HFFc6 (cell line): ENCODE data around the gene ACADS. TPM values are rescaled to one million over a fixed set of nuclear protein-coding genes. Genes with fewer than 3 reads are reported as not detected.

Experiments
- DNase-seq: peaks from one replicate; pipeline ENCODE4 v3.0.0-alpha.2; 2018
- H3K27ac Mint-ChIP-seq: 2 replicates; pipeline ENCODE4 v1.8.0; 2020; ENCODE audit warnings: mild to moderate bottlenecking, mixed read lengths
- H3K27me3 Mint-ChIP-seq: 2 replicates; pipeline ENCODE4 v1.8.0; 2021; ENCODE audit warnings: mild to moderate bottlenecking, moderate library complexity, mixed read lengths; ENCODE audit not compliant: insufficient read depth
- H3K36me3 Mint-ChIP-seq: 2 replicates; pipeline ENCODE4 v1.8.0; 2021; ENCODE audit warnings: low read depth, mixed read lengths
- H3K4me1 Mint-ChIP-seq: 2 replicates; pipeline ENCODE4 v1.8.0; 2020; ENCODE audit warnings: low read depth, mixed read lengths
- H3K4me3 Mint-ChIP-seq: 2 replicates; pipeline ENCODE4 v1.8.0; 2020; ENCODE audit warnings: mild to moderate bottlenecking, moderate library complexity, mixed read lengths
- H3K9me3 Mint-ChIP-seq: 2 replicates; pipeline ENCODE4 v1.8.0; 2020; ENCODE audit warnings: mild to moderate bottlenecking, mixed read lengths
- CTCF ChIP-seq: fragments of 200-600 bp; sonication (generic); IDR thresholded peaks from 2 replicates; pipeline ENCODE4 v1.5.0; 2021; ENCODE audit warnings: antibody characterized with exemption, mild to moderate bottlenecking
- total RNA-seq, 6 experiments: library from RNA; stranded (reverse); fragmentation: NEBNext Ultra II Directional; extraction: Animal tissue kit (Norgen Biotek cat#: 25700); gene quantifications; 2 replicates in 1 of 6; 3 replicates in 5 of 6; pipeline ENCODE4 v1.2.3, GENCODE V29; 2021

ACADS gene
- total RNA-seq, 6 experiments from 2014 or later: 0.99 to 2.4 (median 2.0) TPM

GRCh38 chr12:120719072-120719471 lies 6.6 kb upstream of the ACADS start:
- peaks cover 16% of the 10 kb centered on the region for H3K4me1 Mint-ChIP-seq
- H3K27ac Mint-ChIP-seq: no peak overlapping the region
- H3K27me3 Mint-ChIP-seq: no peaks in the 10 kb centered on the region
- H3K36me3 Mint-ChIP-seq: peaks cover 44% of the 10 kb centered on the region
- TF ChIP-seq CTCF: no peak
- no peaks in the 10 kb centered on the region for H3K9me3 Mint-ChIP-seq
- no peak overlapping the region for H3K4me3 Mint-ChIP-seq
- DNase-seq: no peak

- no peak overlapping the region for H3K4me3 Mint-ChIP-seq
- no peak for DNase-seq
- peaks cover 19% of the 10 kb centered on the region for H3K4me1 Mint-ChIP-seq
- 0 out of 2 replicates have a peak, but pooled peaks cover under 1% of the 10 kb centered on the region for H3K27me3 Mint-ChIP-seq
- no peak for TF ChIP-seq CTCF
- no peak overlapping the region for H3K27ac Mint-ChIP-seq
- H3K36me3 Mint-ChIP-seq: peaks cover 48% of the 10 kb centered on the region
- H3K9me3 Mint-ChIP-seq: no peaks in the 10 kb centered on the region
Observed at GRCh38 chr12:120719496-120720233, 6.0 kb upstream of the ACADS start.

GRCh38 chr12:120720234-120720986 lies 5.2 kb upstream of the ACADS start:
- TF ChIP-seq CTCF: no peak
- DNase-seq: peak; percentile 67
- Mint-ChIP-seq H3K27me3 (0 out of 2 replicates have a peak, but pooled peaks cover 2% of the 10 kb centered on the region), H3K27ac (peak overlapping the region; percentile 43), H3K4me3 (no peak overlapping the region), H3K9me3 (no peaks in the 10 kb centered on the region), H3K36me3 (peaks cover 55% of the 10 kb centered on the region), H3K4me1 (peaks cover 26% of the 10 kb centered on the region)

GRCh38 chr12:120720987-120721801 lies 4.4 kb upstream of the ACADS start:
- H3K4me1 Mint-ChIP-seq: peaks cover 26% of the 10 kb centered on the region
- H3K4me3 Mint-ChIP-seq: no peak overlapping the region
- peaks cover 54% of the 10 kb centered on the region for H3K36me3 Mint-ChIP-seq
- peaks cover 2% of the 10 kb centered on the region; the same call in 1 of the 2 replicates for H3K27me3 Mint-ChIP-seq
- peak overlapping the region; percentile 43; the same call in 1 of the 2 replicates for H3K27ac Mint-ChIP-seq
- TF ChIP-seq CTCF: no peak
- H3K9me3 Mint-ChIP-seq: no peaks in the 10 kb centered on the region
- no peak for DNase-seq

GRCh38 chr12:120721866-120722265 lies 3.8 kb upstream of the ACADS start:
- Mint-ChIP-seq H3K4me3 (no peak overlapping the region), H3K27ac (no peak overlapping the region), H3K36me3 (peaks cover 47% of the 10 kb centered on the region), H3K4me1 (peaks cover 22% of the 10 kb centered on the region), H3K27me3 (peaks cover 2% of the 10 kb centered on the region; the same call in 1 of the 2 replicates), H3K9me3 (no peaks in the 10 kb centered on the region)
- DNase-seq: no peak
- TF ChIP-seq CTCF: no peak
